Activated CD8-positive, alpha-beta memory T cell treated with anti-CD3 and anti-CD28 coated beads, Interleukin-2, amount 50 U/mL, for 1 hour (primary cell): ENCODE measurements around the gene KCNJ1.

Experiments
- DNase-seq: peaks from one replicate; pipeline ENCODE4 v3.0.0-alpha.2; 2020; ENCODE audit errors: extremely low read depth

KCNJ1 gene

GRCh38 chr11:128901653-128902514 lies 34.8 kb upstream of the KCNJ1 start:
- DNase-seq = no peak

GRCh38 chr11:128900468-128900867 lies 33.4 kb upstream of the KCNJ1 start:
- DNase-seq = no peak

- no peak for DNase-seq
Observed at GRCh38 chr11:128898580-128899344, 31.7 kb upstream of the KCNJ1 start.

- no peak for DNase-seq
Observed at GRCh38 chr11:128897826-128898225, 30.7 kb upstream of the KCNJ1 start.

GRCh38 chr11:128896356-128896755 lies 29.3 kb upstream of the KCNJ1 start:
- no peak for DNase-seq

GRCh38 chr11:128895526-128895925 lies 28.4 kb upstream of the KCNJ1 start:
- DNase-seq = no peak

GRCh38 chr11:128894685-128895084 lies 27.6 kb upstream of the KCNJ1 start:
- no peak for DNase-seq

- no peak for DNase-seq
Observed at GRCh38 chr11:128894286-128894681, 27.2 kb upstream of the KCNJ1 start.

GRCh38 chr11:128893578-128894285 lies 26.6 kb upstream of the KCNJ1 start:
- no peak for DNase-seq

GRCh38 chr11:128892866-128893565 lies 25.9 kb upstream of the KCNJ1 start:
- no peak for DNase-seq

GRCh38 chr11:128891913-128892398 lies 24.9 kb upstream of the KCNJ1 start:
- no peak for DNase-seq

- DNase-seq = no peak
Observed at GRCh38 chr11:128890543-128891368, 23.7 kb upstream of the KCNJ1 start, which contains the start of gene KCNJ5. Gene KCNJ5, plus strand, starts transcription at chr11:128891356. Its CDS starts 19,918 bp downstream, at chr11:128911274.

GRCh38 chr11:128890216-128890542 lies 23.1 kb upstream of the KCNJ1 start:
- DNase-seq = no peak

- DNase-seq = no peak
Observed at GRCh38 chr11:128889657-128890213, 22.6 kb upstream of the KCNJ1 start.

- no peak for DNase-seq
Observed at GRCh38 chr11:128888034-128888985, 21.2 kb upstream of the KCNJ1 start.

GRCh38 chr11:128886406-128887124 lies 19.5 kb upstream of the KCNJ1 start:
- DNase-seq = no peak

- DNase-seq = no peak
Observed at GRCh38 chr11:128884703-128885338, 17.7 kb upstream of the KCNJ1 start.

- no peak for DNase-seq
Observed at GRCh38 chr11:128884054-128884453, 17.0 kb upstream of the KCNJ1 start.
